ENCODE results near the gene COX8C. TPM values are rescaled to one million over a fixed set of nuclear protein-coding genes. Genes with fewer than 3 reads are reported as not detected.

Gene COX8C
- total and polyA plus RNA-seq, 10 of the 15 experiments (the other 5 are each of a cell fraction or from before 2014, with no cell fraction given): 0.15 to 0.20 TPM; not detected in 8

GRCh38 chr14:93348292-93348691 lies 1.3 kb downstream of the COX8C start:
- in situ Hi-C loops (cut with MboI) (no loop called here), intact Hi-C loops (cut with micrococcal nuclease; ENCODE audit: unreplicated experiment) (no loop called here)
- SMC1A ChIA-PET (ENCODE audit: uncharacterized antibody, unreplicated experiment): interaction anchor here (0.9 to 1.5 kb wide), 5 partner anchors 9 to 53 kb away, joined by 3 to 4 read pairs (median 3); no protein-coding TSS in a partner anchor
- CTCF ChIA-PET: interaction anchor here (0.9 to 1.2 kb wide), 2 partner anchors 10 to 34 kb away, joined by 3 to 4 read pairs; no protein-coding TSS in a partner anchor
- 88% methylated on average over 5 of the region's 5 CpGs for WGBS (ENCODE audit: insufficient coverage, insufficient replicate concordance, low lambda C conversion rate, missing lambda C conversion rate)
- no peak for FAIRE-seq
- ATAC-seq: no peak
- no peak overlapping the region for H3K9ac ChIP-seq (ENCODE audit: control insufficient read depth, insufficient read depth, low read length)
- H3K4me2 ChIP-seq (ENCODE audit: control insufficient read depth, insufficient read depth): no peak overlapping the region
- no peak overlapping the region for H2AFZ ChIP-seq (ENCODE audit: control insufficient read depth, low read depth, low read length)
- no peaks in the 10 kb centered on the region for H3K27me3 ChIP-seq (replicated peaks in 1 of 2; ENCODE audit: control insufficient read depth in 2 of 2, insufficient read depth in 2 of 2, low read length in 1 of 2)
- no peak for DNase-seq (ENCODE audit: low read depth, low spot score)
- no peaks in the 10 kb centered on the region for H3K4me1 ChIP-seq (ENCODE audit: control insufficient read depth, insufficient read depth, low read length)
- TF ChIP-seq EP300 (IDR thresholded peaks at IDR 0.05; ENCODE audit: borderline replicate concordance in 1 of 2, control insufficient read depth in 1 of 2, low read depth in 2 of 2, low read length in 2 of 2) (no peak), MEF2B (IDR thresholded peaks at IDR 0.05; ENCODE audit: partially characterized antibody, poor library complexity, severe bottlenecking) (no peak), PKNOX1 (IDR thresholded peaks at IDR 0.05) (no peak), NFIC (IDR thresholded peaks at IDR 0.05; ENCODE audit: low read depth, low read length) (no peak), POLR2A (IDR thresholded peaks at IDR 0.05; ENCODE audit: low read depth, low read length) (no peak), ZBTB4 (CRISPR knock-in tag; IDR thresholded peaks at IDR 0.05) (no peak), CHD4 (IDR thresholded peaks at IDR 0.05) (no peak), ZNF384 (IDR thresholded peaks at IDR 0.05; ENCODE audit: borderline replicate concordance, low read depth, low read length) (no peak), TAF1 (IDR thresholded peaks at IDR 0.05; ENCODE audit: borderline replicate concordance, low read depth, low read length) (no peak), HCFC1 (IDR thresholded peaks at IDR 0.05; ENCODE audit: low read length) (no peak), SMAD1 (IDR thresholded peaks at IDR 0.05; ENCODE audit: low read depth, partially characterized antibody) (no peak), CREM (IDR thresholded peaks at IDR 0.05; ENCODE audit: low read depth) (no peak), SIX5 (IDR thresholded peaks at IDR 0.05; ENCODE audit: low read depth, low read length, severe bottlenecking) (no peak), NRF1 (conservative IDR thresholded peaks at IDR 0.05; ENCODE audit: low read depth, low read length) (no peak), NR2C1 (IDR thresholded peaks at IDR 0.05) (no peak), IKZF2 (IDR thresholded peaks at IDR 0.05) (no peak)
- H3K4me3 ChIP-seq: no peak overlapping the region
- no peaks in the 10 kb centered on the region for H3K36me3 ChIP-seq (ENCODE audit: control insufficient read depth in 2 of 2, insufficient read depth in 2 of 2, low read length in 1 of 2)
- POLR2A ChIA-PET: no interaction called here
- no peaks in the 10 kb centered on the region; the same call in 2 of the 3 replicates for H3K9me3 ChIP-seq (replicated peaks; ENCODE audit: control insufficient read depth, insufficient read depth, low read length)
- no peaks in the 10 kb centered on the region for H4K20me1 ChIP-seq (ENCODE audit: control insufficient read depth, insufficient read depth)
- no TSS peak for BruUV-seq (replicated peaks)
- no peaks in the 10 kb centered on the region for H3K79me2 ChIP-seq (ENCODE audit: control insufficient read depth, insufficient read depth, low read length)
- RAD21 ChIA-PET (ENCODE audit: unreplicated experiment): no interaction called here
- H3K27ac ChIP-seq (ENCODE audit: control insufficient read depth, insufficient read depth): no peak overlapping the region

All from GM12878 (cell line).